Motor neuron (in vitro differentiated cells): ENCODE data around the gene ZRANB3. TPM values are rescaled to one million over a fixed set of nuclear protein-coding genes. Genes with fewer than 3 reads are reported as not detected.
"Not testable (repeated sequence)": the region's sequence is repeated elsewhere in the genome, so short reads cannot be mapped to it uniquely, and the experiment has no call there.

Source experiments
- ATAC-seq, 8 experiments: fragments of 200-7000 bp; cut with Tn5 transposase; replicated peaks in 6 of 8; 2 replicates each; pipeline ENCODE4 v1.8.0; 2021; ENCODE audit warnings: mild to moderate bottlenecking in 8 of 8, moderate library complexity in 8 of 8
- H3K27ac ChIP-seq, 2 donors: fragments of 250-450 bp; sonication (Bioruptor Pico); 2 replicates each; pipeline ENCODE4 v1.9.0; 2021; ENCODE audit warnings: antibody characterized with exemption in 2 of 2, mild to moderate bottlenecking in 2 of 2, moderate library complexity in 1 of 2
- H3K4me1 ChIP-seq, 2 donors: fragments of 250-450 bp; sonication (Bioruptor Pico); replicated peaks in 1 of 2; 2 replicates each; pipeline ENCODE4 v1.6.1; 2021; ENCODE audit warnings: antibody characterized with exemption in 2 of 2, mild to moderate bottlenecking in 2 of 2, moderate library complexity in 1 of 2
- H3K4me3 ChIP-seq, 5 donors: fragments of 250-450 bp; sonication (Bioruptor Pico); 2 replicates each; pipeline ENCODE4 v1.9.0; 2021; ENCODE audit warnings: antibody characterized with exemption in 5 of 5, mild to moderate bottlenecking in 5 of 5, moderate library complexity in 4 of 5
- WGBS, 10 experiments: fragments of 450-650 bp; shearing (Covaris generic); methylation state at CpG; one replicate each; pipeline ENCODE4 v1.0.0; 2022; 5-methylcytosine and 5-hydroxymethylcytosine counted together
- in situ Hi-C, 9 experiments: fragments of 400-800 bp; cut with MboI; loops; one replicate each; pipeline ENCODE4 v1.15.0; 2021; ENCODE audit warnings: low sequenced_read_pairs in 9 of 9, low pct_unique_long_range_greater_than_20kb in 2 of 9; ENCODE audit not compliant: unreplicated experiment in 9 of 9
- total RNA-seq, 8 experiments: library from RNA; unstranded; fragments of 300-600 nt; gene quantifications; 2 replicates each; pipeline versions ENCODE4 v1.2.3 to v1.2.4, GENCODE V29; 2022

ZRANB3 gene
- total RNA-seq, 8 experiments from 2014 or later = 6.3 to 18.2 (median 9.6) TPM

GRCh38 chr2:135471106-135471505 lies 59.9 kb downstream of the ZRANB3 start:
- in situ Hi-C loops = no loop called here
- Histone ChIP-seq H3K4me3 (no peak overlapping the region), H3K4me1 (no peaks in the 10 kb centered on the region), H3K27ac (no peak overlapping the region)
- ATAC-seq = no peak

- H3K27ac ChIP-seq = no peak overlapping the region
- H3K4me3 ChIP-seq = no peak overlapping the region
- H3K4me1 ChIP-seq = no peaks in the 10 kb centered on the region
- ATAC-seq = no peak
- in situ Hi-C loops = no loop called here
Measured at GRCh38 chr2:135457279-135457678, 73.7 kb downstream of the ZRANB3 start.

GRCh38 chr2:135456835-135457234 lies 74.2 kb downstream of the ZRANB3 start:
- no peak overlapping the region for H3K4me3 ChIP-seq
- ATAC-seq = no peak
- in situ Hi-C loops = no loop called here
- no peak overlapping the region for H3K27ac ChIP-seq
- WGBS, 10 experiments = 78 to 100% (median 100%) methylated on average over 1 of the region's 1 CpG; no CpG with 5 or more reads in 1 of the 10 experiments
- H3K4me1 ChIP-seq = no peaks in the 10 kb centered on the region

- no peak overlapping the region for H3K27ac ChIP-seq
- in situ Hi-C loops = no loop called here
- 50 to 100% (median 95%) methylated on average over 1 to 2 of the region's 2 CpGs; no CpG with 5 or more reads in 4 of the 10 experiments for WGBS, 10 experiments
- peak in 1 of 8 experiments; percentile 46 for ATAC-seq
- no peak overlapping the region for H3K4me3 ChIP-seq
- H3K4me1 ChIP-seq = no peaks in the 10 kb centered on the region
Measured at GRCh38 chr2:135456431-135456830, 74.6 kb downstream of the ZRANB3 start.

- no peaks in the 10 kb centered on the region for H3K4me1 ChIP-seq
- no peak overlapping the region for H3K4me3 ChIP-seq
- H3K27ac ChIP-seq = no peak overlapping the region
- in situ Hi-C loops = no loop called here
- 86 to 100% (median 100%) methylated on average over 1 of the region's 1 CpG; no CpG with 5 or more reads in 4 of the 10 experiments for WGBS, 10 experiments
- no peak for ATAC-seq
Measured at GRCh38 chr2:135454608-135455007, 76.4 kb downstream of the ZRANB3 start.

- H3K4me3 ChIP-seq, H3K4me1 ChIP-seq, in situ Hi-C loops, ATAC-seq, H3K27ac ChIP-seq: not testable (repeated sequence)
- 100% methylated on average over 1 of the region's 1 CpG; no CpG with 5 or more reads in 7 of the 10 experiments for WGBS, 10 experiments
Measured at GRCh38 chr2:135453027-135453426, 78.0 kb downstream of the ZRANB3 start.

- 67 to 100% (median 100%) methylated on average over 1 of the region's 1 CpG for WGBS, 10 experiments
- no peak overlapping the region for H3K27ac ChIP-seq
- no peak for ATAC-seq
- in situ Hi-C loops = no loop called here
- H3K4me3 ChIP-seq = no peak overlapping the region
- H3K4me1 ChIP-seq = no peaks in the 10 kb centered on the region
Measured at GRCh38 chr2:135451966-135452365, 79.1 kb downstream of the ZRANB3 start.

- in situ Hi-C loops, H3K4me3 ChIP-seq, H3K4me1 ChIP-seq, H3K27ac ChIP-seq, ATAC-seq: not testable (repeated sequence)
- WGBS, 10 experiments = 73 to 100% (median 97%) methylated on average over 1 to 5 of the region's 5 CpGs; no CpG with 5 or more reads in 2 of the 10 experiments
Measured at GRCh38 chr2:135443013-135443412, 88.0 kb downstream of the ZRANB3 start.

GRCh38 chr2:135435155-135435554 lies 95.9 kb downstream of the ZRANB3 start:
- H3K4me1 ChIP-seq, H3K4me3 ChIP-seq, ATAC-seq, H3K27ac ChIP-seq, in situ Hi-C loops: not testable (repeated sequence)
- 84 to 100% (median 93%) methylated on average over 2 to 6 of the region's 6 CpGs for WGBS, 10 experiments

- 71 to 100% (median 100%) methylated on average over 1 of the region's 1 CpG for WGBS, 10 experiments
- in situ Hi-C loops = no loop called here
- H3K4me3 ChIP-seq = no peak overlapping the region
- ATAC-seq = no peak
- no peak overlapping the region for H3K27ac ChIP-seq
- H3K4me1 ChIP-seq = no peaks in the 10 kb centered on the region
Measured at GRCh38 chr2:135424849-135425248, 106.2 kb downstream of the ZRANB3 start.

GRCh38 chr2:135422898-135423297 lies 108.1 kb downstream of the ZRANB3 start:
- no peak overlapping the region for H3K4me3 ChIP-seq
- H3K27ac ChIP-seq = no peak overlapping the region
- in situ Hi-C loops = no loop called here
- 80 to 100% (median 93%) methylated on average over 1 to 3 of the region's 3 CpGs; no CpG with 5 or more reads in 3 of the 10 experiments for WGBS, 10 experiments
- H3K4me1 ChIP-seq = no peaks in the 10 kb centered on the region
- ATAC-seq = no peak

GRCh38 chr2:135411646-135412045 lies 119.4 kb downstream of the ZRANB3 start:
- Histone ChIP-seq H3K4me3 (no peak overlapping the region), H3K4me1 (no peaks in the 10 kb centered on the region), H3K27ac (no peak overlapping the region)
- WGBS, 10 experiments = 70 to 100% (median 100%) methylated on average over 1 to 3 of the region's 3 CpGs; no CpG with 5 or more reads in 3 of the 10 experiments
- ATAC-seq = no peak
- in situ Hi-C loops = no loop called here

- no peaks in the 10 kb centered on the region for H3K4me1 ChIP-seq
- H3K4me3 ChIP-seq = no peak overlapping the region
- WGBS, 10 experiments = 48 to 100% (median 81%) methylated on average over 1 to 5 of the region's 5 CpGs; no CpG with 5 or more reads in 1 of the 10 experiments
- H3K27ac ChIP-seq = no peak overlapping the region
- no peak for ATAC-seq
- in situ Hi-C loops = no loop called here
Measured at GRCh38 chr2:135409436-135409835, 121.6 kb downstream of the ZRANB3 start.

- H3K27ac ChIP-seq, H3K4me3 ChIP-seq, ATAC-seq, H3K4me1 ChIP-seq, in situ Hi-C loops: not testable (repeated sequence)
- WGBS, 10 experiments = 0 to 100% (median 86%) methylated on average over 1 of the region's 1 CpG; no CpG with 5 or more reads in 3 of the 10 experiments
Measured at GRCh38 chr2:135396259-135396658, 134.8 kb downstream of the ZRANB3 start.
